NCI-H82 treated with DMSO at 0.1 percent for 48 hours (cell line): ENCODE data around the gene MED22.
"Not testable (repeated sequence)": the region's sequence is repeated elsewhere in the genome, so short reads cannot be mapped to it uniquely, and the experiment has no call there.

Experiments
- DNase-seq: peaks from one replicate; lab custom pipeline; 2025; ENCODE audit not compliant: unreplicated experiment; lab: John Stamatoyannopoulos, UW

Gene MED22

DNA sequence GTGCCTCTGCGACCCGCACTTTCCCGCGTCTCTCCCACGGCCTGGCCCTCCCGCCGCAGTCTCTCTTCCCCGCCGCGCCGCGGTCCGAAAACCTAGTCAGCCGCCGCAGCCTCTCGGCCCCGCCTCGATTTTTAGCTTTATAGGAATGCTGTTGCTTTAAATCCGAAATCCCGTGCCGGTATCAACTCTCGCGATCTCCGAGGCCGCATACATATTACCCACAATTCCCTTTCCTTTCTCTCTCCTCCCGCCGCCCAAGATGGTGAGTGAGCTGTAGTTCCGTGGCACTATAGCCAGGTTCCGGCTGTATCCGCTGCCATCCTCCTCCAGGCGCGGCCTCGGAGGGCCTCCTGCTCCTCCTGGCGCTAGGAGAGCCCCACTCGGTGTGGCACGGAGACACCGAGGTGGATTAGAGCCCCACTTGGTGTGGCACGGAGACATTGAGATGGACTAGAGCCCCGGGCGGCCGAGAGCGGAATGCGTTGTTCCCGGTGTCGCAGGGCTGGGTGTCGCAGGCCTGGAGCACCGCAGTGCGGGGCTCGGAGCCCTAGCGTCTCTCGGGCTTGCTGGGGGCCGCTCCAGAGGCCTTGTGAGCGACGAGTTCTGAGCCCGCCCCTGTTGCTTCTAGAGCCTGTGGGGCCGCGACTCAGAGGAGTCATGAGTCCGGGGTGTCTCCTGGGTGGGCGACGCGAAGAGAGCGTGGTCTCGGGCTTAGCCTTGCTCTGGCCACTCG, at the start of gene MED22, which contains the start of gene RPL7A:
Gene MED22, minus strand, starts transcription at position 147 of the 733 bp plus-strand sequence. CDS start 1,469 bp downstream, outside the sequence.
Gene RPL7A, plus strand, starts transcription at position 234 of the 733 bp plus-strand sequence. Its CDS starts 26 bp downstream, at position 260.
- peak; percentile 90 for DNase-seq

DNA sequence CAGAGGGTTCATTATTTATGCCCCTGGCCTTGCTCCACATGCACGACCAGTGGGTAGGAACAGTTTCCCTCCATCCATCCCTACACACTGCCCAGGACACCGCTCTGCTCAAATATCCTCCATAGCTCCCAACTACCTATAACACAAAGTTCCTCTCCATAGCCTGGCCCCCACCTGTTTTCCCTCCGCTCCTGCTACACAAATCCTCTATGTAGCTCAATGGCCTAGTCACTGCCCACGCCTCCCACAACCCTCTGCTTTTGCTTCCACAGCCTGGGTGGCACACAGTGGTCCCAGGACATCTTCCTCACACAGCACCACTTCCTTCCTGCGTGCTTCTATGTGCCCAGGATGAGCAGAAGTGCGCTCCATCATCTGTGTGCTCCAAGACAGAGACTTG, 49.4 kb upstream of the MED22 start:
- no peak for DNase-seq

- no peak for DNase-seq
These were observed 49.0 kb upstream of the MED22 start for GRCh38 chr9:133396952-133397351.

GRCh38 chr9:133394687-133395271, 46.8 kb upstream of the MED22 start:
- no peak for DNase-seq

DNA sequence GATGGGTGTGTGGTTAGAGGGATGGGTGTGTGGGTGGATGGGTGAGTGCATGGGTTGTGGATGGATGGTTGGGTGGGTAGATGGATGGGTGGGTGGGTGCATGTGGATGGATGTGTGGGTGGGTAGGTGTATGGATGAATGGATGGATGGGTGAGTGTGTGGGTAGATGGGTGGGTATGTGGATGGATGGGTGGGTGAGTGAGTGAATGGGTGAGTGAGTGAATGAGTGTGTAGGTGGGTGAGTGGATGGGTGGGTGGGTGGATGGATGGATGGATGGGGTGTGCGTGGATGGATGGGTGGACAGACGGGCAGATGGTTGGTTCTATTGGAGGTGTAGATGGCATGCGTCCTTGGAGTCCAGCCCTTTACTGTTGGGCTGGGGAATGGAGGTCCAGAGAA, 45.5 kb upstream of the MED22 start:
- DNase-seq, result no peak

DNA sequence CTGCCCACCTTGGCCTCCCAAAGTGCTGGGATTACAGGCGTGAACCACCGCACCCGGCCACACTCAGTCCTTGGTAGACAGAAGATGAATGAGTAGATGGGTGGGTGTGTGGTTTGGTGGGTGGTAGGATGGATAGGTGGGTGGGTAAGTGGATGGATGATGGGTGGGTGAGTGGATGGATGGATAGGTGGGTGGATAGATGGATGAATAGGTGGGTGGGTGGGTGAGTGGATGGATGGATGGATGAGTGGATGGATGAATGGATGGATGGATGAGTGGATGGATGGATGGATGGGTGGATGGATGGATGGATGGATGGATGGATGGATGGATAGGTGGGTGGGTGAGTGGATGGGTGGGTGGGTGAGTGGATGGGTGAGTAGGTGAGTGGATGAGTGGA, 44.4 kb upstream of the MED22 start:
- DNase-seq, result not testable (repeated sequence)

- DNase-seq, result not testable (repeated sequence)
These were observed 43.5 kb upstream of the MED22 start for GRCh38 chr9:133391449-133391848.

- no peak for DNase-seq
These were observed 42.8 kb upstream of the MED22 start for GRCh38 chr9:133390713-133391112.

DNA sequence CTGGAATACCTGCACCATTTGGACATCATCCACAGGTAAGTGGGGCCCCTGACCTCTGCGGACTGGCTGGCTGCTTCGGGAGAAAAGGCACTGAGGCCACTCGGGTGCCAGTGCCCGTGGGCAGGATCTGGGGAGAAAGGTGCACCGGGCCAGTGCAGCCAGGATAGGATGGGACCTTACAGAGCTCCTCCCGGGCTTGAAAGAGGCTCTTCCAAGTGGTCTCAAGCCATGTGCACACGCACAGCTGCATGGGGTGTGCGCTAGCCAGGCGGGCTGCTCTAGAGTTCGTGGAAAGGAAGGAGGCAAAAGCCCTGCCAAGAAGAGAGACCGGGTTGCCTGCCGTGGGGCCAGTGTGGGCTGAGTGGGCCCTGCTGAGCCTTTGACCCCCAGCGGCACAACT, 41.6 kb upstream of the MED22 start:
- no peak for DNase-seq

- no peak for DNase-seq
These were observed 41.2 kb upstream of the MED22 start for GRCh38 chr9:133389025-133389557.

DNA sequence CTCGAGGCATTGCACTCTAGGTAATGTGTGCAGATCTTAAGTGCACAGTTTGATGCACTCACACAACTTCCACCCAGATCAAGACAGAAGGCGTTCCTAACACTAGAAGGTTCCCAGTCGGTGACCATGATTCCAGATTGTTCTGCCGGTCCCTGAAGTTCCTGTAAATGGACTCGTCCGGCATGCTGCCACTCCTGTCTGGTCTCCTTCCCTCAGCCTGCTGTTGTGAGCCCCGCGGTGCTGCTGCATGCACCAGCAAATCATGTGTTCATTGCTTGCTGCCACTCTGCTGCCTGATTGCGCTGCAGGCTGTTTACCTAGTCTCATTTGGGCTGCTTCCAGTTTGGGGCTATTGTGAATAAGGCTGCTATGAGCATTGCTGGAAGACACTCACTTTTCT, 39.7 kb upstream of the MED22 start:
- DNase-seq, result no peak

DNA sequence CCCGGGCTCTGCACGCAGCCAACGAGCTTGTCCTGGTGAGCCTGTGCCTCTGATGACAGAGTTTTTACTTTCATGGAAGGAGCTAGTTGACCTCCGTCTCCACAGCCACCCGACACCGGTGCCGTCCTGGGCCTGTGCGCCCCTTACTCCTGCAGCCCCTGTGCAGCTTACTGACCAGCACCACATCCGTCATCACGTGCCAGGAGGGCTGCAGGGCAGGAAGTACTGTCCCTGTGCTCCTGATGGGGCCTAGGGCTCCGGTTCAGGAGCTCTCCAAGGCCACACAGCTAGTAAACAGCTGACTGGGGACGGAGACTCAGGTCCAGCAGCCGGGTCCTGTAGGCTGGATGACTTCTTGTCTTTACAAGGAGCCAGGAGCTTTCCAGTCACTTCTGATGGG, 38.4 kb upstream of the MED22 start:
- no peak for DNase-seq

GRCh38 chr9:133385452-133385851, 37.5 kb upstream of the MED22 start:
- DNase-seq, result no peak

- DNase-seq, result no peak
These were observed 36.9 kb upstream of the MED22 start for GRCh38 chr9:133384736-133385321.

GRCh38 chr9:133383438-133383837, 35.5 kb upstream of the MED22 start:
- DNase-seq, result no peak

DNA sequence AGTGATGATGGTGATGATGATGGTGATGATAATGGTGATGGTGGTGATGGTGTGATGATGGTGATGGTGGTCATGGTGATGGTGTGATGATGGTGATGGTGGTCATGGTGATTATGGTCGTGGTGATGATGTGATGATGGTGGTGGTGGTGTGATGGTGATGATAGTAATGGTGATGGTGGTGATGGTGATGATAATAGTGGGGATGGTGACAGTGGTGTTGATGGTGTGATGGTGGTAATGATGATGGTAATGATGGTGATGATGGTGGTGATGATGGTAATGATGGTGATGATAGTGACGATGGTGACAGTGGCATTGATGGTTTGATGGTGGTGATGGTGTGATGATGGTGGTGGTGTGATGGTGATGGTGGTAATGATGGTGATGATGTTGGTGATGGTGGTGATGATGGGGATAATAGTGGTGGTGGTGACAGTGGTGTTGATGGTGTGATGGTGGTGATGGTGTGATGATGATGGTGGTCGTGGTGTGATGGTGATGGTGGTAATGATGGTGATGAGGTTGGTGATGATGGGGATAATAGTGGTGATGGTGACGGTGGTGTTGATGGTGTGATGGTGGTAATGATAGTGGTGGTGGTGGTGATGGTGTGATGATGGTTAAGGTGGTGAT, 34.7 kb upstream of the MED22 start:
- no peak for DNase-seq

DNA sequence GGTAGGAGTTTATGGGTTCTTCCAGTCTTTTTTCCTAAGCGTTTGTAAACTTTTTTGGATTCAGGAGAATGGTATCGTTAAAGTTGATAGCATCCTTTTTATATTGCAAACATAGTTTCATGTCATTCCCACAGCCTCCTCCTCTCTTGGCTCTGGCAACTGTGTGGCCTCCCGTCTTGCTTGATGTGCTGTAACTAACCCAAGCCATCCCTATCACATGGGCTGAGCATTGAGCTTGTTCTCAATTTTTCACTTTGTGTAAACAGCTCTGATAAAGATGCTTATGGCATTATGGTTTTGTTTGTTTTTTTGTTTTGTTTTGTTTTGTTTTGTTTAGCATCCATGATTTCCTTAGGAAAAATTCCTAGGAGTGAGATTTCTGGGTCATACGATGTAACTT, 32.8 kb upstream of the MED22 start:
- DNase-seq, result no peak

DNA sequence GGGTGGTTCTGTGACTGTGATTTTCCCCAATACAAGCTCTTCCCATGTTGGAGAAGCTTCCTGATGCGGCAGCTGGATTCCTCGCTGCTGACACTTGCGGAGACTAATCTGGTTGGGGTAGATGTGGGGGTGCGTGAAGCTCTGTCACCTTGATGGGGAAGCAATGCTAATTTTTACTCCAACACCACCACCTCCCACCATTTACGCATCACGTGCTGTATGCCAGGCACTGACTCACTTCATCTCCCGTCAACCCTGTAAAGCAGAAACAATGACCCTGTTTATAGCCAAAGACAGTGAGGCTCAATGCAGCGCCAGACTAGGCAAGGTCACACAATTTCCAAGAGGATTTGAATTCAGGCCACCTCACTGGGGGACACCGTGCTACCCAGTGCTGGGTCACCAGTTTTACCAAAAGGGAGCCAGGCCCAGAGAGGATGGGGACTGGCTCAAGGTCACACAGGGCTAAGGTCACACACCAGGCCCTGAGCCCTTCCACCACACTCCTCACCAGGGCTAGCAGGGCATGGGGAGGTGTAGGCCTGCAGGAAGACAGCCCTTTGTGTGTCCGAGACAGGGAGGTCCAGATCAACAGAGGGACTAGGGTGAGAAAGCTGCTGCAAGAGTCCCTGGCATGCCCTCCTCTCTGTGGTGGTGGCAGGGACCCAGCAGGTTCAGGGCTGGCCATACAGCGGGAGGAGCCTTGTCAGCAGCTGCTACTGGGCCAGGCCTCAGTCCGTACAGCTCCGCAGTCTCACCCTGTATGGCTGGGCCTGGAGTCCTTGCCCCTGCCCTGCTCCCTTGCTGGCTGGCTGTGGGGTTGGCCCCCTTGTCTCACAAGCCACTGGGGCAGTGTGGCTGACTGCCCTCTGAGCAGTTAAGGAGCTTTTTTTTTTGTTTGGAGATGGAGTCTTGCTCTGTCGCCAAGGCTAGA, 31.5 kb upstream of the MED22 start:
- no peak for DNase-seq

DNA sequence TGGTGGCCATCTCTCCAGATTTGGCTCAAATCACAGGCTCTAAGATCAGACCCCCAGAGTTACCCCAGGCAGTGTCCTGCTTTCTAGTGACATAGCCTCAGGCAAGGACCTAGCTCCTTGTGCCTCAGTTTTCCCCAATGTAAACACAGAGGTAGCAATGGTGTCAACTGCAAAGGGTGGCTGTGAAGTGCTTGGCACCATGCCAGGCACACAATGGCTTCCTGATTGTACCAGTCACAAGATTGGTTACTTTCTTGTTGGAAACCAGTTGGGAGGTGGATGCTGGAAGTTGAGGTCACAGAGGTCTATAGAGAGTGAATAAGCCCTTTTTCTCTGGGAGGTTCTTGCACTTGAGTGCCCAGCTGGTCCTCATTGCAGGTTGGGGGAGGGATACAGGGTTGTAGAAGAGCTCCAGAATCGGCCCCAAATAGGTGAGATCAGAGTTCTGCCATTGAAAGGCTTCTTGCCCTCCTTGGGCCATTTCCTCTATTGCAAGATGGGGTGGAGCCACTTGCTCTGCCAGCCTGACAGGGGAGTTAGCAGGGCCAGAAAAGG, 30.6 kb upstream of the MED22 start:
- no peak for DNase-seq

DNA sequence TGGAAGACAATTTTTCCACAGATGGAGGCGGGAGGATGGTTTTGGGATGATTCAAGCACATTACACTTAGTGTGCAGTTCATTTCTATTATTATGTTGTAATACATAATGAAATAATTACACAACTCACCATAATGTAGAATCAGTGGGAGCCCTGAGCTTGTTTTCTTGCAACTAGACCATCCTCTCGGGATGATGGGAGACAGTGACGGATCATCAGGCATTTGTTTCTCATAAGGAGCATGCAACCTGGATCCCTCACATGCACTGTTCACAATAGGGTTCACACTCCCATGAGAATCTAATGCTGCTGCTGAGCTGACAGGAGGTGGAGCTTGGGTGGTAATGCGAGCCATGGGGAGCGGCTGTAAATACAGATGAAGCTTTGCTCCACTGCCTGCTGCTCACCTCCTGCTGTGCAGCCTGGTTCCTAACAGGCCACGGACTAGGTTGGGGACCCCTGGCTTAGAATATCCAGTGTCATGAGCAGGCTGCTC, 29.8 kb upstream of the MED22 start:
- DNase-seq, result no peak
